ENCODE data around the gene PTCSC3. TPM values are rescaled to one million over a fixed set of nuclear protein-coding genes. Genes with fewer than 3 reads are reported as not detected.

The PTCSC3 gene
- total RNA-seq, 1 donor from 2014 or later: not detected

DNA sequence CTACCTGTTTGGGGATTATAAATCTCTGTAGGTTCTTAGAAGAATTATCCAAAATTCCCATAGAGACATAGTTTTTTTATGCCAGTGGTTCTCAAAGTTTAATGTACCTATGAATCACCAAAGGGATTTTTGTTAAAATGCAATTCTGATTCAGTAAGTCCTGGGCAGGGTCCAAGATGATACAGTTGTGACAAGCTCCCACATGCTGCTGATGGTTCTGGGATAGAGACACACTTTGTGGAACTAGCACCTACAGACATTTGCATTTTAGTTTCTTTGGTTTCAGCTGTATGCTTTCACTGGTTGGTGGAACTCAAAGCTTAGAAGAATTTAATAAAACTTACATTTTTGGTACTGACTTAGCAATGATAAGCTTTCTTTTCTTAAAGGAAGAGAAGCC is 80.4 kb downstream of the PTCSC3 start:
- Mint-ChIP-seq H3K9me3 (ENCODE audit: unreplicated experiment) (no peaks in the 10 kb centered on the region), H3K27ac (ENCODE audit: unreplicated experiment) (no peak overlapping the region), H3K36me3 (ENCODE audit: low read depth, unreplicated experiment) (no peaks in the 10 kb centered on the region), H3K4me3 (ENCODE audit: unreplicated experiment) (no peak overlapping the region), H3K4me1 (ENCODE audit: unreplicated experiment) (no peaks in the 10 kb centered on the region), H3K27me3 (ENCODE audit: unreplicated experiment) (no peaks in the 10 kb centered on the region)
- no peak for TF ChIP-seq CTCF (IDR thresholded peaks at IDR 0.05; ENCODE audit: unreplicated experiment)
- DNase-seq (ENCODE audit: low spot score): no peak

DNA sequence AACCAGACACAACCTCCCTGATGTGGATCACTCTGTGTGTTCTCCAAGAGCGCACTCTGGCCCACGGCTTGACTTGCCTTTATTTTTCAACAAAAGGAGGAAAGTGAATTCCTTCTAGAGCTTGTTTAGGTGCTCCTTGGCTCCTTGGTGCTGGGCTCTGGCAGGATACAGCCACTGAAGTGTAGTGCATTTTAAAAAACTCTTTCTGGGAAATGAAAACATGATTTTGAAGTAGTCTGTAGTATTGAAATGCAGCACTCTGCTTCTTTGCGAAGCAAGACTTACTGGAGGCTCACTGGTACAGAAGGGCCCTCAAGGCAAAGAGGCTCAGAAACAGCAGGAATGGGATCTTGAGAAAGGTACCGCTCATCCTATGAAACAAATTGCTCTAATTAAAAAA is 81.6 kb downstream of the PTCSC3 start:
- Mint-ChIP-seq H3K36me3 (ENCODE audit: low read depth, unreplicated experiment) (no peaks in the 10 kb centered on the region), H3K9me3 (ENCODE audit: unreplicated experiment) (no peaks in the 10 kb centered on the region), H3K4me1 (ENCODE audit: unreplicated experiment) (no peaks in the 10 kb centered on the region), H3K27ac (ENCODE audit: unreplicated experiment) (no peak overlapping the region), H3K27me3 (ENCODE audit: unreplicated experiment) (no peaks in the 10 kb centered on the region), H3K4me3 (ENCODE audit: unreplicated experiment) (no peak overlapping the region)
- no peak for TF ChIP-seq CTCF (IDR thresholded peaks at IDR 0.05; ENCODE audit: unreplicated experiment)
- DNase-seq (ENCODE audit: low spot score): no peak

- H3K27ac Mint-ChIP-seq (ENCODE audit: unreplicated experiment): no peak overlapping the region
Measured at GRCh38 chr14:36091096-36091495, 85.4 kb downstream of the PTCSC3 start.

GRCh38 chr14:36087411-36087810 is 89.1 kb downstream of the PTCSC3 start:
- no peak for TF ChIP-seq CTCF (IDR thresholded peaks at IDR 0.05; ENCODE audit: unreplicated experiment)
- Mint-ChIP-seq H3K9me3 (ENCODE audit: unreplicated experiment) (no peaks in the 10 kb centered on the region), H3K27me3 (ENCODE audit: unreplicated experiment) (no peaks in the 10 kb centered on the region)

More at GRCh38 chr14:36091096-36091495, 85.4 kb downstream of the PTCSC3 start:
- no peaks in the 10 kb centered on the region for H3K36me3 Mint-ChIP-seq (ENCODE audit: low read depth, unreplicated experiment)
- H3K4me1 Mint-ChIP-seq (ENCODE audit: unreplicated experiment): no peaks in the 10 kb centered on the region
- no peaks in the 10 kb centered on the region for H3K27me3 Mint-ChIP-seq (ENCODE audit: unreplicated experiment)
- H3K9me3 Mint-ChIP-seq (ENCODE audit: unreplicated experiment): no peaks in the 10 kb centered on the region
- no peak overlapping the region for H3K4me3 Mint-ChIP-seq (ENCODE audit: unreplicated experiment)
- no peak for DNase-seq (ENCODE audit: low spot score)
- no peak for TF ChIP-seq CTCF (IDR thresholded peaks at IDR 0.05; ENCODE audit: unreplicated experiment)

GRCh38 chr14:36086629-36087395 is 89.7 kb downstream of the PTCSC3 start:
- Mint-ChIP-seq H3K9me3 (ENCODE audit: unreplicated experiment) (no peaks in the 10 kb centered on the region), H3K36me3 (ENCODE audit: low read depth, unreplicated experiment) (no peaks in the 10 kb centered on the region), H3K4me1 (ENCODE audit: unreplicated experiment) (no peaks in the 10 kb centered on the region), H3K27me3 (ENCODE audit: unreplicated experiment) (no peaks in the 10 kb centered on the region), H3K4me3 (ENCODE audit: unreplicated experiment) (no peak overlapping the region), H3K27ac (ENCODE audit: unreplicated experiment) (no peak overlapping the region)
- no peak for TF ChIP-seq CTCF (IDR thresholded peaks at IDR 0.05; ENCODE audit: unreplicated experiment)
- DNase-seq (ENCODE audit: low spot score): no peak

More at GRCh38 chr14:36087411-36087810, 89.1 kb downstream of the PTCSC3 start:
- H3K27ac Mint-ChIP-seq (ENCODE audit: unreplicated experiment): no peak overlapping the region
- no peaks in the 10 kb centered on the region for H3K4me1 Mint-ChIP-seq (ENCODE audit: unreplicated experiment)
- no peak overlapping the region for H3K4me3 Mint-ChIP-seq (ENCODE audit: unreplicated experiment)
- H3K36me3 Mint-ChIP-seq (ENCODE audit: low read depth, unreplicated experiment): no peaks in the 10 kb centered on the region
- DNase-seq (ENCODE audit: low spot score): no peak

All from endothelial cell (in vitro differentiated cells).